HG02798 (cell line): ENCODE data around the gene LARGE2.

Source experiments
- ATAC-seq: cut with Tn5 transposase; IDR thresholded peaks from one replicate; pipeline ENCODE4 v1.9.1; 2021; ENCODE audit warnings: mild to moderate bottlenecking; ENCODE audit not compliant: unreplicated experiment, poor library complexity

Gene LARGE2

DNA sequence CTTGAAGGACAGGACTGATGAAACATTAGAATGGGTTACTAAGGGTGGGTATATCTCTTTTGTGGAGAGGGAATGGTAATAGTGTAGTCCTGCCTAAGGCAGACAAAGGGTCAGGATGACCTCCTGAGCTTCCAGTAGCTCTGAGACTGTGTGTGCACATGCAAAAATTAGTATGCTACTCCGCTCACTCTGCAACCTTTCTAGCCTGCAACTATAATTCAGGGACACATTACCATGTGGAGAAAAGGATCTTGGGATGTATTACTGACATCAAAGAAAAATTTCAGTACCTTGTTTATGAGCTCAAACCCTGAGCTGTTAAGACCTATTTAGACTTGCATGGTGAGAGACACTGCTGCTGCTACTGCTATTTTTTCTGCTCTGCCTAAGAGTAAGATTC lies 25.4 kb downstream of the LARGE2 start:
- ATAC-seq: no peak

DNA sequence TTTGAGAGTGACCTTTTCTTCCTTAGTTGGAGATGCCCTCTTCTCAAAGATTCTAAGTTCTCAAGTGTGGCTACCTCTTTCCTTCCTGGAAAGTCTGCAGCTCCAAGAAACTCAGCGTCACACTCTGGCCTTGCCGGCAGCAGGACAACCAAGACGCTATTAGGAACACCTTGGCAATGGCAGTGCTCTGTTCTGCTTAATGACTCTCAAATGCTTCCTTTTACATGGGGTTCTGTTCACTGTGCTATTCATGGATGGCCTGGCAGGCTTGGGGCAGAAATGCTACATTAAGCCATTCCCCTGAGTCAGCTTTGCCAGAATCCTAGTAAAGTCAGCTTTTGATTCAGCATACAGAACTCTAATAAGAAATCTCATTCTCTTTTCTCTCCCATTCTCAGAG lies 25.9 kb downstream of the LARGE2 start:
- no peak for ATAC-seq

- no peak for ATAC-seq
These were observed 27.5 kb downstream of the LARGE2 start for GRCh38 chr11:45949992-45950407.

- ATAC-seq: no peak
These were observed 37.4 kb downstream of the LARGE2 start for GRCh38 chr11:45959851-45960250.

- ATAC-seq: no peak
These were observed 38.1 kb downstream of the LARGE2 start for GRCh38 chr11:45960387-45961095.

DNA sequence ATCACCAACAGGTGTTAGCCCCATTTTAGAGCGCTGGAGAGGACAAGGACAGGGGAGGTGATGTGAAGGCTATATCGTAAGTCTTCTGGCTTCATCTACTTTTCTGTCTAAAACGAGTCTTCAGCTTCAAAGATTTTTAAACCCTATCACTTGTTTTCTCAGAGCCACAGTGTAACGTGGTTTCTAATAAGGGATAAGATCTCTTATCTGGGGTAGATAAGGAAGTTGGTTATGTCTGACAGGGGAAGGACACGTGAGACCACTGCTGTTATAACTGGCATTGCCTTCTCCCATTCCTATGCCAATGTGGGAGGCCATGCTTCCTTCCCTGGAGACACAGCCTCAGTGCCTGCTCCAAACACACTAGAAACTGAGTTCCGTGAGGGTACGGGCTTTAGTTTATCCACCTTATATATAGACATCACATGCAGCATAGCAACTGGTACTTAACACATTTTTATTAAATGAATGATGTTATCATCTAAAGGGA lies 39.3 kb downstream of the LARGE2 start:
- ATAC-seq: no peak

GRCh38 chr11:45964911-45965389 lies 42.5 kb downstream of the LARGE2 start:
- peak; percentile 73 for ATAC-seq

- no peak for ATAC-seq
These were observed 45.0 kb downstream of the LARGE2 start for GRCh38 chr11:45967506-45967905.

DNA sequence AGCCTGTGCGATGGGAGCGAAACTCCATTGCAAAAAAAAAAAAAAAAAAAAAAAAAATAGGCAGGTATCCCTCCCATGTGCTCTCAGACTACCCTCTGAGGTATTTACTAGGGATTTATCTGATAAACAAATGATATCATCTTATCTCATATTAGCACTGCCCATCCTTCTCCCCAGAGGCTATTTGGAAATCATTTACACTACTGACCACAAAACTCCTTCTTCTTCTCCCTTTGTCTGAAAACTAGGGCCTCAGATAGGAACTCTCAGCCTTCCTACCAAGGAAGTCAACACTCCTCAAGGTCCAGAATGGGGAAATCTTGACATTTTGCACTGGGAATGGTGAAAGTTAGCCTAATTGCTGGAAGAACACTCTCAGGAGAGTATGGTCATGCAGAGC lies 46.4 kb downstream of the LARGE2 start:
- no peak for ATAC-seq

DNA sequence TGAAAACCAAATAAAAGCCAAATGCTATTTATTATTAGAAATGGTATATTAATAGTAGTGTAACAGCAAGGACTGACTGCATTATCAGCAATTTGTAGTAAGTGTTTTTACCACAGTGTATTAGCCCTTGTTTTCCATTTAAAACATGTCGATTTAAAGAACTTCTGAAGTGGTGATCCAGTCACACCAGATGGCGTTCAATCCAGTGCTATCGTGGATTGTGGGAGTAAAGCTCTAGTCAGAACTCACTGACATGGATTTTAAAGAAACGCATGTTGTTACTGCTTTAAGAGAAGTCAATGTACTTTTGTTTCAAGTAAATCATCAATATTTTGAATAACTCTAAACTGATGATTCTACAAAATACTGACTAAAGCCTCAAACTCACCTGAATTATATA lies 51.1 kb downstream of the LARGE2 start:
- no peak for ATAC-seq

DNA sequence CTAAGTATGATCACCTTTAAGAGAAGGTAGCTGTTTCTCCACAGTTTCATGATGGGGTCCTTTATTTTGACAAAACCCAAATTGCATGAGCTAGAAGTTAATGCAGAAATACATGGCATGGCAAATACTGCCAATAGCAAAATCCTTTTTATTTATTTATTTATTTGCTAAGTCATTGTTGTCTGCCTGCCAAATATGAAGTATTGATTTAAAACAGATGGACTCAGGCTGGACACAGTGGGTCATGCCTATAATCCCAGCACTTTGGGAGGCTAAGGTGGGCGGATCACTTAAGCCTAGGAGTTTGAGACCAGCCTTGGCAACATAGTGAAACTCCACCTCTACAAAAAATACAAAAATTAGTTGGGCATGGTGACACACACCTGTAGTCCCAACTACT lies 52.4 kb downstream of the LARGE2 start:
- ATAC-seq: no peak
